ENCODE results near the gene IPO4. TPM values are rescaled to one million over a fixed set of nuclear protein-coding genes. Genes with fewer than 3 reads are reported as not detected.

The IPO4 gene
- total RNA-seq, 4 donors from 2014 or later = 43.0 to 90.5 (median 58.0) TPM

DNA sequence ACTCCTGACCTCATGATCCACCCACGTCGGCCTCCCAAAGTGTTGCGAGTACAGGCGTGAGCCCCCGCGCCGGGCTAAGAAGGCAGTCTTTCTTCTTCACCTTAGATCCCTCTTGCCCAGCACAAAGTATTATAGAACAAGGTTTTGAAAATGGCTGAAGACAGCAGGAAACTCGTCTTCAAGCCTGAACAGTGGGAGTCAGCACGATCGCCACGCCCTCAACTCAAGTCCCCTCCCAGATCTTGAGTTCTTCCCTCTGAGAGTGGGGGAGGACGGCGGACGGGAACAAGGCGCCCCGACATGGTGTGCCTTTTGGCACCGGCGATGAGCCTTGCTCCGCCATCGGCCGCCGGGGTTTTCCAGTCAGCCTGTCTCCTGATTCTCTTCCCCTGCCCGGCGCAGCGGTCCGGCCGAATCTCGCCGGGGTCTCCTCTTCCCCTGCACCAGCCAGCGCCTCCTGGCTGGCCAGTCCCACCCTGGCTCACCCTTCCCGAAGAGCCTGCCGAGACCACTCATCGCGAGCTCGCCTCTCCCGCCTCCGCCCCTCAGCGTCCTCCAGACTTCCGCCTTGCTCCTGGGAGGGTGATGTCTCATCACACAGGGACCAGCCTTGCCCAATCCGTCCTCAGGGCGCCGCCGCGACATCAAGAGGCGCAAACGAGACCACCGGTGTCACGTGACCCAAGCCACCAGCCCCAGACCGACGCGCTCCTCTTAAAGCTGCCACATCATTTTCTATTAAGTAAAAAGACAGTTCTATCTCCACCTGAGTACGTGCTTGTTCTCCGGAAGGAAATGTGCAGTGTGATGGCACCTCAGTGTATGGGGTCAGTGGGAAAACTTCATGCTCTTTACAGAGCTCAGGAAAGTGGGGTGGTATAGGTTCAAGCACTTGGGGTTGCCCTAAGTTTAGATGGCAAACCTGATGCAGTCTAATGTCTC is 24.6 kb upstream of the IPO4 start, which contains the start of gene CHMP4A:
Gene CHMP4A (minus strand): TSS at position 565 of the 942 bp plus-strand sequence. CDS start 49 bp downstream, at position 516.
- peak within 1 kb of the TSS; percentile 63 for H3K4me3 ChIP-seq
- peak; percentile 84 to 98 (median 93) for TF ChIP-seq POLR2AphosphoS5 (IDR thresholded peaks at IDR 0.05)
- no peak for TF ChIP-seq EP300 (IDR thresholded peaks at IDR 0.05)
- peak in 1 of 2 donors; percentile 22 for TF ChIP-seq CTCF (IDR thresholded peaks at IDR 0.05)
- peak; percentile 55 to 90 for TF ChIP-seq POLR2A (IDR thresholded peaks at IDR 0.05)
- H3K27ac ChIP-seq = peak within 1 kb of the TSS; percentile 98
- no peaks in the 10 kb centered on the region for H3K27me3 ChIP-seq
- peak; percentile 99 to 100 for DNase-seq (ENCODE audit: low spot score in 2 of 2)
- peaks cover 37% of the 10 kb centered on the region for H3K36me3 ChIP-seq
- 1% methylated on average over 28 of the region's 53 CpGs for WGBS
- H3K9me3 ChIP-seq = no peaks in the 10 kb centered on the region
- H3K4me1 ChIP-seq = peaks cover 35% of the 10 kb centered on the region

DNA sequence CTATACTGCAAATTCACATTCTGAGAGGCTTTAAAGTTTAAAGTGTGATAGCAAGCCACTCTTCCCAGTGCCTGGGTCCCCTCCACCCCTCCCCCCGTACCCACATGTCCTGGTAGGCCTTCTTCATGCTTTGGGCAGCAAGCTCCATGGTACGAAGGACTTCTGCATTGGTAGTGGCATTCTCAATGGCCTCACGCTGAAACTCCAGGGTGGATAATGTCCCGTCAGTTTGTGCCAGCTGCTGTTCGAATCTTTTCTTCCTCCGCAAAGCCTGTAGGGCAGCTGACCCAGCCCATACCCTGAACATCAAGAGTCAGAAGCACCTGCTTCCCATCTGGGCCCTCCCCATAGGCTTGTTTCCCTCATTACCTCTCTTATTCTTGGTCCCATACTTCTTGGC is 22.7 kb upstream of the IPO4 start:
- Histone ChIP-seq H3K36me3 (peaks cover 51% of the 10 kb centered on the region), H3K4me1 (peaks cover 33% of the 10 kb centered on the region), H3K27ac (no peak overlapping the region), H3K27me3 (no peaks in the 10 kb centered on the region), H3K4me3 (no peak overlapping the region), H3K9me3 (no peaks in the 10 kb centered on the region)
- 87% methylated on average over 6 of the region's 6 CpGs for WGBS
- DNase-seq (ENCODE audit: low spot score in 2 of 2) = no peak
- no peak for TF ChIP-seq CTCF (IDR thresholded peaks at IDR 0.05)
- TF ChIP-seq EP300 (IDR thresholded peaks at IDR 0.05) = no peak
- no peak for TF ChIP-seq POLR2AphosphoS5 (IDR thresholded peaks at IDR 0.05)
- no peak for TF ChIP-seq POLR2A (IDR thresholded peaks at IDR 0.05)

DNA sequence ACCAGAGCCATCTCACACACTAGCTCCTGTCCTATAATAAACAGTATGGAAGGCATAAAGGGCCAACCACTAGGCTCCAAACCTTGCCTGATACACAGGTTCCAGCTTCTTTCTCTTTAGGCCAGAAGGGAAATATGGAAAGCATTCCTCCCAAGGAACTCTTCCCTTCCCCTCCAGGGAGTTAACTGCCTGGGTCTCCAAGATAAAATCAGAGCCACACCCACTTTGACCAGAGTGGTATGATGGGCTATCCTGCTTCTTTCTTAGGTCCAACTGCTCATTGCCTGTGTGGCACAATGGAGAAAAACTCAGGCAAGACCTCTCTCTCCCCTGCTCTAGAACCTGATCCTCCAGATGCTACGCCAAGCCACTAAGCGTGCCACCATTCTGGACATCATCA is 19.0 kb upstream of the IPO4 start:
- H3K27me3 ChIP-seq = no peaks in the 10 kb centered on the region
- no peak overlapping the region for H3K27ac ChIP-seq
- no peaks in the 10 kb centered on the region for H3K9me3 ChIP-seq
- no peak overlapping the region for H3K4me3 ChIP-seq
- peaks cover 8% of the 10 kb centered on the region for H3K4me1 ChIP-seq
- no peak for DNase-seq (ENCODE audit: low spot score in 2 of 2)
- TF ChIP-seq POLR2A (IDR thresholded peaks at IDR 0.05) (no peak), EP300 (IDR thresholded peaks at IDR 0.05) (no peak), POLR2AphosphoS5 (IDR thresholded peaks at IDR 0.05) (no peak), CTCF (IDR thresholded peaks at IDR 0.05) (no peak)
- peaks cover 83% of the 10 kb centered on the region for H3K36me3 ChIP-seq
- WGBS = 97% methylated on average over 2 of the region's 2 CpGs

DNA sequence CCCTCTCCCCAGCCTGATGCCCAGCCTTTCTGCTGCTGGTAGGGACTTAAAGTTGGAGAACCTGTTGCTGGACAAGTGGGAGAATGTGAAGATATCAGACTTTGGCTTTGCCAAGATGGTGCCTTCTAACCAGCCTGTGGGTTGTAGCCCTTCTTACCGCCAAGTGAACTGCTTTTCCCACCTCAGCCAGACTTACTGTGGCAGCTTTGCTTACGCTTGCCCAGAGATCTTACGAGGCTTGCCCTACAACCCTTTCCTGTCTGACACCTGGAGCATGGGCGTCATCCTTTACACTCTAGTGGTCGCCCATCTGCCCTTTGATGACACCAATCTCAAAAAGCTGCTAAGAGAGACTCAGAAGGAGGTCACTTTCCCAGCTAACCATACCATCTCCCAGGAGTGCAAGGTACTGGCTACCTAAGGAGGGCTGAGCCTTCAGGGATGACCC is 18.5 kb upstream of the IPO4 start:
- peaks cover 4% of the 10 kb centered on the region for H3K4me1 ChIP-seq
- DNase-seq (ENCODE audit: low spot score in 2 of 2) = no peak
- no peaks in the 10 kb centered on the region for H3K9me3 ChIP-seq
- H3K27me3 ChIP-seq = no peaks in the 10 kb centered on the region
- H3K4me3 ChIP-seq = no peak overlapping the region
- H3K27ac ChIP-seq = no peak overlapping the region
- peaks cover 88% of the 10 kb centered on the region for H3K36me3 ChIP-seq
- TF ChIP-seq POLR2A (IDR thresholded peaks at IDR 0.05) (no peak), POLR2AphosphoS5 (IDR thresholded peaks at IDR 0.05) (no peak), EP300 (IDR thresholded peaks at IDR 0.05) (no peak), CTCF (IDR thresholded peaks at IDR 0.05) (no peak)
- 98% methylated on average over 5 of the region's 5 CpGs for whole genome bisulfite sequencing

All from suprapubic skin (tissue), 4 donors.